Transverse colon (tissue), 3 donors: ENCODE data around the gene MBD5.

Experiments
- POLR2A ChIP-seq: fragments of 450-650 bp; IDR thresholded peaks from one replicate; pipeline ENCODE4 v1.6.1; 2016; ENCODE audit warnings: antibody characterized with exemption, mild to moderate bottlenecking, moderate library complexity
- POLR2AphosphoS5 ChIP-seq, 3 donors: sonication (generic); formaldehyde crosslinking; IDR thresholded peaks; one replicate each; pipeline ENCODE4 v1.6.1; 2016; ENCODE audit warnings: antibody characterized with exemption in 3 of 3

DNA sequence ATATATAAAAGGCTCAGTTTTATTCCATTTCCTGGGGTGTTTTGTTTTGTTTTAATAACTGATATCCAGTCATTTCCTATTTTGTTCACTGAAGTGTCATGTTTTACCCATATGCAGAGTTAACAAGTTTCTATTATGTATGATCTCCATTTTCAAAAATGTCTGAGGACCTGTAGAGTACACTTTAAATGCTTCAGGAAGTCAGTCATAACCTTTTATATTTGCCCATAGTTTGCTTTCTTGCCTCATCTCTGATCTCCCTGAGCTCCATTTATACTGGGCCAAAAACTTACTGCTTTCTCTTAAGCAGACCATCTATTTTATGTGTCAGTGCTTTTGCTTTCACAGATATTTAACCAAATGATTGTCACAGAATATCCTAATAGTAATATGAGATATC, 278.7 kb downstream of the MBD5 start:
- TF ChIP-seq POLR2AphosphoS5 (IDR thresholded peaks at IDR 0.05) (no peak), POLR2A (no peak)
